Spleen (tissue), 7 donors: ENCODE results near the gene DTNBP1.

Experiments used
- CTCF ChIP-seq, 11 experiments: fragments of 200-600 bp in 7 of 11; fragments of 450-650 bp in 4 of 11; sonication (generic) in 4 of 11; IDR thresholded peaks in 8 of 11; conservative IDR thresholded peaks in 3 of 11; 1 replicate in 7 of 11; 2 replicates in 4 of 11; pipeline versions ENCODE4 v1.4.0 to v1.8.0; 2016 to 2021; ENCODE audit warnings: antibody characterized with exemption in 11 of 11, inconsistent platforms in 4 of 11, mild to moderate bottlenecking in 1 of 11
- POLR2A ChIP-seq, 3 donors: fragments of 450-650 bp; IDR thresholded peaks; one replicate each; pipeline ENCODE4 v1.5.1; 2017; ENCODE audit warnings: antibody characterized with exemption in 3 of 3, mild to moderate bottlenecking in 1 of 3
- POLR2AphosphoS5 ChIP-seq, 3 donors: sonication (generic); formaldehyde crosslinking; IDR thresholded peaks; one replicate each; pipeline ENCODE4 v1.5.1; 2017; ENCODE audit warnings: antibody characterized with exemption in 3 of 3
- donor health status: DM: no; HTN: no; CAD: no; lungs with moderate emphysema.
- donor health status: DM: no; HTN: no; CAD: no.
- donor health status: DM: no; HTN: no; CAD: no.

GRCh38 chr6:15615802-15616201 is 47.0 kb downstream of the DTNBP1 start:
- TF ChIP-seq CTCF (IDR thresholded peaks at IDR 0.05 in 8 of 11, conservative IDR thresholded peaks at IDR 0.05 in 3 of 11) = no peak
- TF ChIP-seq POLR2A (IDR thresholded peaks at IDR 0.05) = no peak
- TF ChIP-seq POLR2AphosphoS5 (IDR thresholded peaks at IDR 0.05) = no peak
